ENCODE results near the gene GIT2.

DNA sequence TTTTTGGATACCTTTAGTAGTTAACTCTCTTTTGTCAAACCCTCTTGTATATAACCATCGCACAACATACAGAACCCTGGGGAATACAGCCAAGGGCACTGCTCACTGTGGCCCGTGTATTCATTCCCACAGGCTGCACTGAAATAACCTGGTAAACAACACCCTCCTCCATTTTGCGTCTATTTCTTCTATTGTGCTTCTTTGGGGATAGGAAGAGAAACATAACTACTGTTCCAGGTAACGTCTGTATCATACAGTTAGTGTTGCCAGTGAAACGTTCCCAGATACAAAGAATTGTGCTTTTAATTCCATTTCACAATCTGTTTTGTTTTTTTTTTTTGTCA, 42.5 kb upstream of the GIT2 start:
- TF ChIP-seq ESRRG (CRISPR knock-in tag; IDR thresholded peaks at IDR 0.05) (no peak), BACH2 (CRISPR knock-in tag; IDR thresholded peaks at IDR 0.05; ENCODE audit: borderline replicate concordance) (no peak), OSR1 (CRISPR knock-in tag; IDR thresholded peaks at IDR 0.05) (no peak), ZFP3 (CRISPR knock-in tag; IDR thresholded peaks at IDR 0.05) (no peak), ZFP30 (CRISPR knock-in tag; IDR thresholded peaks at IDR 0.05) (no peak), TOX (CRISPR knock-in tag; IDR thresholded peaks at IDR 0.05; ENCODE audit: borderline replicate concordance) (no peak), RARB (CRISPR knock-in tag; IDR thresholded peaks at IDR 0.05) (no peak), ISL1 (CRISPR knock-in tag; IDR thresholded peaks at IDR 0.05) (no peak)

Measured in SK-N-SH treated with all-trans-retinoic acid at 6 μM for 48 hours (cell line).